ENCODE results near the gene SLC38A11.

GRCh38 chr2:164881524-164881923 is 73.8 kb downstream of the SLC38A11 start:
- TF ChIP-seq, protein P1, sequence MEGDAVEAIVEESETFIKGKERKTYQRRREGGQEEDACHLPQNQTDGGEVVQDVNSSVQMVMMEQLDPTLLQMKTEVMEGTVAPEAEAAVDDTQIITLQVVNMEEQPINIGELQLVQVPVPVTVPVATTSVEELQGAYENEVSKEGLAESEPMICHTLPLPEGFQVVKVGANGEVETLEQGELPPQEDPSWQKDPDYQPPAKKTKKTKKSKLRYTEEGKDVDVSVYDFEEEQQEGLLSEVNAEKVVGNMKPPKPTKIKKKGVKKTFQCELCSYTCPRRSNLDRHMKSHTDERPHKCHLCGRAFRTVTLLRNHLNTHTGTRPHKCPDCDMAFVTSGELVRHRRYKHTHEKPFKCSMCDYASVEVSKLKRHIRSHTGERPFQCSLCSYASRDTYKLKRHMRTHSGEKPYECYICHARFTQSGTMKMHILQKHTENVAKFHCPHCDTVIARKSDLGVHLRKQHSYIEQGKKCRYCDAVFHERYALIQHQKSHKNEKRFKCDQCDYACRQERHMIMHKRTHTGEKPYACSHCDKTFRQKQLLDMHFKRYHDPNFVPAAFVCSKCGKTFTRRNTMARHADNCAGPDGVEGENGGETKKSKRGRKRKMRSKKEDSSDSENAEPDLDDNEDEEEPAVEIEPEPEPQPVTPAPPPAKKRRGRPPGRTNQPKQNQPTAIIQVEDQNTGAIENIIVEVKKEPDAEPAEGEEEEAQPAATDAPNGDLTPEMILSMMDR (conservative IDR thresholded peaks at IDR 0.05 in 1 of 2, IDR thresholded peaks at IDR 0.05 in 1 of 2; ENCODE audit: low read depth in 1 of 2, low read length in 2 of 2): no peak
- TF ChIP-seq EZH2 (IDR thresholded peaks at IDR 0.05; ENCODE audit: low read length, missing control alignments): no peak

All from fibroblast of lung (primary cell).